Calu3 (cell line): ENCODE measurements around the gene SPATA18. TPM values are rescaled to one million over a fixed set of nuclear protein-coding genes. Genes with fewer than 3 reads are reported as not detected.
A peak's percentile ranks its signal among the peaks of the same experiment; 100 is the strongest.

Experiments used
- BruUV-seq: library from RNA; stranded (reverse); fragments of 400-500 nt; replicated peaks from 2 replicates; lab custom pipeline; 2021; lab: Mats Ljungman, UMichigan
- CTCF ChIA-PET: fragments of 300-600 bp; sonication (Branson Sonifier 250); formaldehyde crosslinking; loops from one replicate; lab custom pipeline; 2022; ENCODE audit warnings: antibody characterized with exemption; lab: Charles Lee
- DNase-seq: peaks from one replicate; pipeline ENCODE4 v3.0.0; 2022
- H3K27ac Mint-ChIP-seq: one replicate; pipeline ENCODE4 v1.8.0; 2022; ENCODE audit warnings: mixed read lengths; ENCODE audit not compliant: unreplicated experiment
- H3K27me3 Mint-ChIP-seq: one replicate; pipeline ENCODE4 v1.8.0; 2022; ENCODE audit warnings: mixed read lengths; ENCODE audit not compliant: unreplicated experiment
- H3K36me3 Mint-ChIP-seq: one replicate; pipeline ENCODE4 v1.8.0; 2022; ENCODE audit warnings: mild to moderate bottlenecking, moderate library complexity, mixed read lengths; ENCODE audit not compliant: insufficient read depth, unreplicated experiment
- H3K4me1 Mint-ChIP-seq: one replicate; pipeline ENCODE4 v1.8.0; 2022; ENCODE audit warnings: mild to moderate bottlenecking, low read depth, mixed read lengths; ENCODE audit not compliant: unreplicated experiment
- H3K4me3 Mint-ChIP-seq: one replicate; pipeline ENCODE4 v1.8.0; 2022; ENCODE audit warnings: mild to moderate bottlenecking, low read depth, moderate library complexity, mixed read lengths; ENCODE audit not compliant: unreplicated experiment
- H3K9me3 Mint-ChIP-seq: one replicate; pipeline ENCODE4 v1.8.0; 2022; ENCODE audit warnings: low read depth, mixed read lengths; ENCODE audit not compliant: unreplicated experiment
- CTCF ChIP-seq: fragments of 200-600 bp; IDR thresholded peaks from one replicate; pipeline ENCODE4 v1.8.0; 2022; ENCODE audit warnings: antibody characterized with exemption; ENCODE audit not compliant: unreplicated experiment
- intact Hi-C: fragments of 100-400 bp; cut with micrococcal nuclease; formaldehyde crosslinking; loops from one replicate; pipeline ENCODE4 v1.10.0; 2022; ENCODE audit not compliant: unreplicated experiment
- total RNA-seq: library from RNA; stranded (reverse); gene quantifications from 2 replicates; pipeline ENCODE4 v1.2.3, GENCODE V29; 2022

Gene SPATA18
- total RNA-seq, 1 experiment from 2014 or later: not detected

DNA sequence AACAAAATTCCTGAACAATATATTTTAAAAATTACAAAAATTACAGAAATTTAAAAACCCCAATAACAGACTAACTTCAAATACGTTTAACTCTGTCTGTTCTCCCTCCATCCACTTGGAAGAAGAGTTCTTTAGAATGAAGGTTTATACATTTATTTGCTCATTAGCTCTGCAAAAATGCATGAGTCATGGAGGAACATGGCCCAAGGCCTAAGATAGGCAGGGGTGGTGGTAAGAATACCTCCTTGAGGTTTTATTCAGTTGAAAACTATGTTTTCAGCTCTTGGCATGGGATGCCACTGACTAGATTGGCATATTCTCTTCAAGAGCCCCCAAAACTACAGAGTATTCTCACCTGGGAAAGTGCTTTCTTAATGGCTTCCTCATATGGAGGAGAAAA lies 22.1 kb upstream of the SPATA18 start:
- no peaks in the 10 kb centered on the region for H3K36me3 Mint-ChIP-seq
- no peaks in the 10 kb centered on the region for H3K4me1 Mint-ChIP-seq
- DNase-seq: no peak
- no peaks in the 10 kb centered on the region for H3K27me3 Mint-ChIP-seq
- no TSS peak for BruUV-seq
- H3K27ac Mint-ChIP-seq: no peak overlapping the region
- no peak for TF ChIP-seq CTCF
- intact Hi-C loops: loop anchor here (5.0 kb wide), 2 partner anchors 142 to 187 kb away; partner anchors contain the start of gene DCUN1D4
- no peaks in the 10 kb centered on the region for H3K9me3 Mint-ChIP-seq
- CTCF ChIA-PET: no interaction called here
- no peak overlapping the region for H3K4me3 Mint-ChIP-seq

- no peak for DNase-seq
- intact Hi-C loops: no loop called here
- no TSS peak for BruUV-seq
- no peaks in the 10 kb centered on the region for H3K27me3 Mint-ChIP-seq
- CTCF ChIA-PET: no interaction called here
- no peak overlapping the region for H3K27ac Mint-ChIP-seq
- peaks cover 12% of the 10 kb centered on the region for H3K4me1 Mint-ChIP-seq
- TF ChIP-seq CTCF: no peak
- no peaks in the 10 kb centered on the region for H3K36me3 Mint-ChIP-seq
- H3K9me3 Mint-ChIP-seq: no peaks in the 10 kb centered on the region
- no peak overlapping the region for H3K4me3 Mint-ChIP-seq
These were observed 19.1 kb upstream of the SPATA18 start for GRCh38 chr4:52032005-52032404.

GRCh38 chr4:52035190-52035589 lies 15.9 kb upstream of the SPATA18 start:
- BruUV-seq: no TSS peak
- no peak overlapping the region for H3K4me3 Mint-ChIP-seq
- H3K4me1 Mint-ChIP-seq: peaks cover 18% of the 10 kb centered on the region
- no peak overlapping the region for H3K27ac Mint-ChIP-seq
- H3K36me3 Mint-ChIP-seq: peaks cover 12% of the 10 kb centered on the region
- intact Hi-C loops: no loop called here
- H3K27me3 Mint-ChIP-seq: no peaks in the 10 kb centered on the region
- TF ChIP-seq CTCF: no peak
- H3K9me3 Mint-ChIP-seq: no peaks in the 10 kb centered on the region
- no peak for DNase-seq
- CTCF ChIA-PET: no interaction called here

GRCh38 chr4:52036886-52037530 lies 14.1 kb upstream of the SPATA18 start:
- peaks cover 12% of the 10 kb centered on the region for H3K36me3 Mint-ChIP-seq
- H3K27me3 Mint-ChIP-seq: peaks cover 13% of the 10 kb centered on the region
- intact Hi-C loops: no loop called here
- peaks cover 18% of the 10 kb centered on the region for H3K4me1 Mint-ChIP-seq
- H3K4me3 Mint-ChIP-seq: peak overlapping the region; percentile 75
- peak overlapping the region; percentile 63 for H3K27ac Mint-ChIP-seq
- no peak for DNase-seq
- CTCF ChIA-PET: no interaction called here
- no peak for TF ChIP-seq CTCF
- BruUV-seq: TSS peak; percentile 26
- no peaks in the 10 kb centered on the region for H3K9me3 Mint-ChIP-seq
